HG03520 (cell line): ENCODE data around the gene ECE2.

ENCODE experiments used
- ATAC-seq: cut with Tn5 transposase; IDR thresholded peaks from one replicate; pipeline ENCODE4 v1.9.1; 2021; ENCODE audit warnings: mild to moderate bottlenecking, moderate library complexity; ENCODE audit not compliant: unreplicated experiment

The ECE2 gene

GRCh38 chr3:184311633-184312032 is 35.8 kb downstream of the ECE2 start:
- ATAC-seq = no peak

DNA sequence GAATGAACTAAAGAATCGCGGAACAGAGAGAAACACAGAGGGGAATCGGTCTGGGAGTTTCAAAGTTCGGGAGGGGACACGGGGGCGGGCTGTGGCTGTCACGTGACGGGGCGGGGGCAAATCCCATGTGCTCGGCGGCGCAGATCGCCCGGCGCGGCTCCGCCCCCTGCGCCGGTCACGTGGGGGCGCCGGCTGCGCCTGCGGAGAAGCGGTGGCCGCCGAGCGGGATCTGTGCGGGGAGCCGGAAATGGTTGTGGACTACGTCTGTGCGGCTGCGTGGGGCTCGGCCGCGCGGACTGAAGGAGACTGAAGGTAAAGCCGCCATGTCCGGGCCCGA is 38.5 kb downstream of the ECE2 start, which contains the start of gene EIF4G1:
Gene EIF4G1 (plus strand): TSS at position 244 of the 337 bp plus-strand sequence. CDS start 1,191 bp downstream, outside the sequence.
- ATAC-seq = peak; percentile 78

GRCh38 chr3:184314700-184315542 is 39.1 kb downstream of the ECE2 start:
- peak; percentile 36 for ATAC-seq

DNA sequence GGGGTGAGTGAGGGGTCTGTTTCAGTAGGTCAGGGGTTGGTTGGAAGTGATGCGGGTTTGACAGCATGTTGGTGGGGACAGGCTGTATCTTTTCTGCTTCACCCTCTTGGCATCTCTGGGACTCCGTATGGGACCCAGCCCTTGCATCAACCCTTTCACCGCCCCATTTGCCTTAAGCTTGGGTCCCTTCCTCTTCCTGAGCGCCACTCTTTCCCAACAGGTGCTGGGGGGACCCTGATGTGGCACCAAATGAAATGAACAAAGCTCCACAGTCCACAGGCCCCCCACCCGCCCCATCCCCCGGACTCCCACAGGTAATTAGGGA is 39.7 kb downstream of the ECE2 start:
- ATAC-seq = no peak

DNA sequence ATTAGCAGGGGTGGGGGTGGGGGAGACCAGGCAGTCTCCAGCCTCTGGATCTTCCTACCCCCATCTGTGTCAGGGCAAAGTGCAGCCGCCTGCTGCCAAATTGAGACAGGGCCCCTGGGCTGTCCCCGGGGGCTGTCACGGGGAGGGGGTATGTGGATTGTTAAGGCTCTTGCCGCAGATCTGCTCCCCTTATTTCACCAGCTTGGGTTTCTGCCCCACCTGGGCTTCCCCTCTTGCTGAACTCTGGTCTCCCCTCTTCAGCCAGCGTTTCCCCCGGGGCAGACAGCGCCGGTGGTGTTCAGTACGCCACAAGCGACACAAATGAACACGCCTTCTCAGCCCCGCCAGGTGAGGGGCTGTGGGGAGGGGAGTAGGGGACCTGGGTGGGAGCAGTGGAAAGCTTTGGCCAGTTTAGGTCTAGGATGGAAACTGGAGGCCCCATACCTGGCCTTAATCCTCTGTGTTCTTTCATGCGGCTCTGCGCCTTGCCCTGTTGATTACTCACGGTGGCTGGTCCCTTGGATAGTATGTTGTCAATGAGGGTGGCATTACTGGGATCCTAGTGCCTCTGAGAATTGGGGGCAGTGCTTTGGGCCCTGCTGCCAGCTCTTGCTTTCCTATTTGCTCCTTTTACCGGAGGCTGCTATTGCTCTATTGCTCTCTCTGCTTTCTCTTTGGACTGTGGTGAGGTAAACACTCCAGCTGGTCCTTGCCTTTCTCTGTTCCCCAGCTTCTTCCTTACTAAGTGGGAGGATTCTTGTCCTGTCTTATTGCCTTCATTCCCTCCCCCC is 40.2 kb downstream of the ECE2 start:
- ATAC-seq = no peak

DNA sequence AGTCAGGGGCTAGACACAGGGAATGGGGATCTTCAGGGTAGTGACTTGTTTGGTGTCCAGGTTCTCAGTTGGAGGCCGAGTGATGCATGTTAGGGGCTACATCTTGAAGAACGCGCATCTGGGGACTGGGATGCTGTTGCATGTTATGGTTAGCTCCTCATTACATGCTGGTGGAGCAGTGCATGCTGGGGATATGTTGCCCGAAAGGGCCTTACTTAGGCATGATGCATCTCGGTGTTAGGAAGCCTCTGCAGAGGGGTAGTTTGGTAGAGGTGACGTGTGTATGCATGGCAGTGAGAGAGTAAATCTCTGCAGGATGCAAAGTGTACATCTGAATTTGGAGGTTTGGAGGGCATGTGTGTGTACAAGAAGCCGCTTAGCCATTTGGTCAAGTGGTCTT is 41.0 kb downstream of the ECE2 start:
- ATAC-seq = no peak

DNA sequence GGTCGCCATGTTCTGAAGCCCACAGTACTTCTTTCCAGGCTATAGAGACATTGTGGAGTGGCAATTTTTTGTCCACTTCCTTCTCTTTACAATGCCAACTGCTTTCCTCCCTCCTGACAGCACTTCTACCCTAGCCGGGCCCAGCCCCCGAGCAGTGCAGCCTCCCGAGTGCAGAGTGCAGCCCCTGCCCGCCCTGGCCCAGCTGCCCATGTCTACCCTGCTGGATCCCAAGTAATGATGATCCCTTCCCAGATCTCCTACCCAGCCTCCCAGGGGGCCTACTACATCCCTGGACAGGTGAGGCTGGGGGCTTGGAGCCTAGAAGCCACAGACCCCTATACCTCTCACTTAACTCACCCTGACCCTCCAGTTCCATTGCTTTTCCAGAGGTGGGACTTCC is 41.4 kb downstream of the ECE2 start:
- no peak for ATAC-seq

- no peak for ATAC-seq
Observed at GRCh38 chr3:184320104-184320445, 44.3 kb downstream of the ECE2 start.

GRCh38 chr3:184321666-184322065 is 45.8 kb downstream of the ECE2 start:
- ATAC-seq = no peak

DNA sequence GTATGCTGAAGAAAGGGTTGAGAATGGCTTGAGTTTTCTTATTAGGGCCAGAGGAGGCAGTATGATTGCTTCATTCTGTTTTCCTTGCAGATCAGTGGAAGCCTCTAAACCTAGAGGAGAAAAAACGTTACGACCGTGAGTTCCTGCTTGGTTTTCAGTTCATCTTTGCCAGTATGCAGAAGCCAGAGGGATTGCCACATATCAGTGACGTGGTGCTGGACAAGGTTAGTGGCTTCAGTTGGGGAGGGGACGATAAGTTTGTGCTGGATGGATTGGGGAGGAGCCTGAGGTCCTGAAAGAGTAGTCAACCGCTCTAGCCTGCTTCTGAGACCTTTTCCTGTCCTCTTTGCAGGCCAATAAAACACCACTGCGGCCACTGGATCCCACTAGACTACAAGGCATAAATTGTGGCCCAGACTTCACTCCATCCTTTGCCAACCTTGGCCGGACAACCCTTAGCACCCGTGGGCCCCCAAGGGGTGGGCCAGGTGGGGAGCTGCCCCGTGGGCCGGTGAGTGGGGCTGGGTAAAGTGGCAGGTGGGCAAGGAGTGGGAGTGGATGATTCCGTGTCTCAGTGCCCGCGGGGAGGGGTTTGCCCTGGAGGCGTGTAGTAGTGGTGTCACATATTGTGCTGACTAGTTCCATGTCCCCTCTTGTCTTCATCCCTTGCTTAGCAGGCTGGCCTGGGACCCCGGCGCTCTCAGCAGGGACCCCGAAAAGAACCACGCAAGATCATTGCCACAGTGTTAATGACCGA is 47.1 kb downstream of the ECE2 start:
- ATAC-seq = no peak

- ATAC-seq = no peak
Observed at GRCh38 chr3:184323696-184324095, 47.9 kb downstream of the ECE2 start.

- no peak for ATAC-seq
Observed at GRCh38 chr3:184325269-184325668, 49.4 kb downstream of the ECE2 start.

GRCh38 chr3:184325715-184326369 is 50.0 kb downstream of the ECE2 start:
- ATAC-seq = no peak

- no peak for ATAC-seq
Observed at GRCh38 chr3:184327171-184327570, 51.3 kb downstream of the ECE2 start.

GRCh38 chr3:184328516-184328915 is 52.7 kb downstream of the ECE2 start:
- ATAC-seq = no peak

- no peak for ATAC-seq
Observed at GRCh38 chr3:184332370-184333090, 56.7 kb downstream of the ECE2 start.

- no peak for ATAC-seq
Observed at GRCh38 chr3:184333190-184333589, 57.4 kb downstream of the ECE2 start.

DNA sequence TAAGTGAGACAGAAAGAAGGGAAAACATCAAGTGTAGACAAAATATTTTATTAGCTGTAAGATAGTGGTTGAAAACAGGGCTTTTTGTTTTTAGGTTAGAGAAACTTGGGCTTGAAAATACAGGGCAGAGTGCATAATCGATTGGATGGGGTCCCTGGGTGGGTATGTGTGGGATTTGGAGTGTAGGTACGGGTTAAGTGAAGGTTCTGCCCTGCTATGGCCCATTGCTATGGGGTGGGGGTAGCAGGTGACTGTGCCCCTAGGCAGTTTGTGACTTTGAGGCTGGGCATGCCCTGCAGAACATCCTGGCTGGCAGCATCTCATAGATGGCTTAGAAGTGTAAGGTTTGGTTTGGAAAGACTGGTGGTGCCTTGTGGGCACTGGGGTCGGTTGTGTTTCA is 57.9 kb downstream of the ECE2 start:
- ATAC-seq = no peak

GRCh38 chr3:184334470-184335158 is 58.8 kb downstream of the ECE2 start:
- ATAC-seq = no peak

- ATAC-seq = no peak
Observed at GRCh38 chr3:184335291-184335660, 59.5 kb downstream of the ECE2 start.
